Ovary (tissue), 9 donors: ENCODE results near the gene MAP2K5. TPM values are rescaled to one million over a fixed set of nuclear protein-coding genes. Genes with fewer than 3 reads are reported as not detected.

Experiments
- DNase-seq, 5 donors: peaks; one replicate each; pipeline ENCODE4 v3.0.0-alpha.2; 2019 to 2020
- H3K27ac ChIP-seq, 2 donors: fragments of 200-600 bp; one replicate each; pipeline versions ENCODE4 v1.5.1 to v1.8.0; 2019 to 2022
- H3K27me3 ChIP-seq: fragments of 200-600 bp; one replicate; pipeline ENCODE4 v1.8.0; 2022
- H3K36me3 ChIP-seq: fragments of 200-600 bp; sonication (generic); one replicate; pipeline ENCODE4 v1.5.1; 2019
- H3K4me1 ChIP-seq: one replicate; pipeline ENCODE4 v1.8.1; 2013; ENCODE audit warnings: mild to moderate bottlenecking, moderate library complexity; ENCODE audit not compliant: insufficient read depth
- H3K4me3 ChIP-seq: fragments of 200-600 bp; sonication (generic); one replicate; pipeline ENCODE4 v1.5.1; 2017
- H3K9me3 ChIP-seq, 2 donors: fragments of 200-600 bp in 1 of 2; sonication (generic) in 1 of 2; one replicate each; pipeline versions ENCODE4 v1.5.1 to v1.8.1; 2013 to 2019; ENCODE audit warnings: mild to moderate bottlenecking in 1 of 2, moderate library complexity in 1 of 2
- CTCF ChIP-seq, 3 donors: fragments of 450-650 bp in 2 of 3; fragments of 200-600 bp in 1 of 3; IDR thresholded peaks; one replicate each; pipeline versions ENCODE4 v1.5.1 to v1.8.0; 2016 to 2022; ENCODE audit warnings: antibody characterized with exemption in 3 of 3, mild to moderate bottlenecking in 1 of 3
- EP300 ChIP-seq: sonication (generic); formaldehyde crosslinking; IDR thresholded peaks from one replicate; pipeline ENCODE4 v1.6.1; 2017; ENCODE audit warnings: antibody characterized with exemption
- POLR2A ChIP-seq: fragments of 450-650 bp; IDR thresholded peaks from one replicate; pipeline ENCODE4 v1.6.1; 2017; ENCODE audit warnings: antibody characterized with exemption, mild to moderate bottlenecking, moderate library complexity
- WGBS, 3 donors: extraction: QIAGEN DNeasy Blood & Tissue Kit in 1 of 3; methylation state at CpG; one replicate each; pipeline versions ENCODE4 v1.1.5 to v1.1.7; 2013 to 2017; 5-methylcytosine and 5-hydroxymethylcytosine counted together
- intact Hi-C, 4 donors: fragments of 100-400 bp; cut with DNase I; formaldehyde crosslinking; loops; one replicate each; pipeline versions ENCODE4 v1.11.0 to v1.15.1; 2022 to 2023
- polyA plus RNA-seq, 2 donors: library from polyadenylated mRNA; stranded (reverse); fragments of 200-250 nt in 1 of 2; fragments of 350-450 nt in 1 of 2; fragmentation: Illumina TruSeq in 1 of 2; extraction: RNeasy Lipid Tissue Mini Kit (QIAGEN cat#74804) in 1 of 2; gene quantifications; one replicate each; pipeline ENCODE4 v1.2.3, GENCODE V29; 2013 to 2014
- total RNA-seq, 7 donors: library from RNA; depleted of rRNA in 2 of 7; stranded (reverse); fragments of >200 nt in 2 of 7; fragmentation: NEBNext Ultra II Directional in 3 of 7; extraction: Animal tissue kit (Norgen Biotek cat#: 25700) in 3 of 7; gene quantifications; one replicate each; pipeline versions ENCODE4 v1.1.0 to v1.2.4, GENCODE V29; 2016 to 2023
- donor health status: DM: no; HTN: no; CAD: no; lungs with moderate emphysema.
- donor health status: DM: no; HTN: no; CAD: no.
- donor health status: Bipolar disorder and iron deficiency.
- donor health status: DM: yes; HTN: yes; CAD: no.
- donor health status: DM: no; HTN: no; CAD: no.
- donor health status: DM: yes; HTN: yes; CAD: no.

Gene MAP2K5
- total and polyA plus RNA-seq, 9 donors: 4.0 to 39.8 (median 23.2) TPM

- no peaks in the 10 kb centered on the region for H3K9me3 ChIP-seq
- 79 to 86% (median 84%) methylated on average over 6 of the region's 6 CpGs for WGBS, 3 donors
- H3K4me1 ChIP-seq: no peaks in the 10 kb centered on the region
- TF ChIP-seq CTCF (IDR thresholded peaks at IDR 0.05) (no peak), EP300 (no peak), POLR2A (no peak)
- intact Hi-C loops: no loop called here
- no peaks in the 10 kb centered on the region for H3K27me3 ChIP-seq
- no peak overlapping the region for H3K27ac ChIP-seq
- no peak overlapping the region for H3K4me3 ChIP-seq
- DNase-seq: no peak
- no peaks in the 10 kb centered on the region for H3K36me3 ChIP-seq
Measured at GRCh38 chr15:67760901-67761300, 218.4 kb downstream of the MAP2K5 start.

- Histone ChIP-seq H3K27me3 (no peaks in the 10 kb centered on the region), H3K4me1 (no peaks in the 10 kb centered on the region), H3K4me3 (no peak overlapping the region), H3K36me3 (no peaks in the 10 kb centered on the region), H3K9me3 (no peaks in the 10 kb centered on the region), H3K27ac (no peak overlapping the region)
- WGBS, 3 donors: 88 to 95% (median 91%) methylated on average over 4 of the region's 4 CpGs
- intact Hi-C loops: no loop called here
- TF ChIP-seq CTCF (IDR thresholded peaks at IDR 0.05) (no peak), EP300 (no peak), POLR2A (no peak)
- DNase-seq: no peak
Measured at GRCh38 chr15:67761343-67761742, 218.8 kb downstream of the MAP2K5 start.

GRCh38 chr15:67762610-67763368 lies 220.3 kb downstream of the MAP2K5 start:
- TF ChIP-seq POLR2A: no peak
- no peak for TF ChIP-seq EP300
- TF ChIP-seq CTCF (IDR thresholded peaks at IDR 0.05): no peak
- H3K27ac ChIP-seq: no peak overlapping the region
- WGBS, 3 donors: 63 to 75% (median 74%) methylated on average over 7 of the region's 7 CpGs
- intact Hi-C loops: no loop called here
- H3K36me3 ChIP-seq: no peaks in the 10 kb centered on the region
- no peaks in the 10 kb centered on the region for H3K4me1 ChIP-seq
- H3K9me3 ChIP-seq: no peaks in the 10 kb centered on the region
- H3K4me3 ChIP-seq: no peak overlapping the region
- H3K27me3 ChIP-seq: no peaks in the 10 kb centered on the region
- DNase-seq: no peak

- Histone ChIP-seq H3K27me3 (no peaks in the 10 kb centered on the region), H3K4me1 (no peaks in the 10 kb centered on the region), H3K27ac (no peak overlapping the region), H3K4me3 (no peak overlapping the region), H3K9me3 (no peaks in the 10 kb centered on the region), H3K36me3 (no peaks in the 10 kb centered on the region)
- no peak for TF ChIP-seq POLR2A
- TF ChIP-seq EP300: no peak
- TF ChIP-seq CTCF (IDR thresholded peaks at IDR 0.05): no peak
- WGBS, 3 donors: 87 to 95% (median 89%) methylated on average over 2 of the region's 2 CpGs
- intact Hi-C loops: no loop called here
- DNase-seq: no peak
Measured at GRCh38 chr15:67765701-67766100, 223.2 kb downstream of the MAP2K5 start.
